Left renal pelvis (tissue), 4 donors: ENCODE results near the gene BCAN. TPM values are rescaled to one million over a fixed set of nuclear protein-coding genes. Genes with fewer than 3 reads are reported as not detected.
A peak's percentile ranks its signal among the peaks of the same experiment; 100 is the strongest.

Source experiments
- DNase-seq, 4 donors: peaks; one replicate each; pipeline ENCODE4 v3.0.0-alpha.2; 2013; ENCODE audit warnings: low read depth in 4 of 4, low spot score in 3 of 4
- polyA plus RNA-seq, 4 donors: library from polyadenylated mRNA; unstranded; fragments of 120-200 nt; gene quantifications; one replicate each; pipeline ENCODE4 v1.2.1, GENCODE V29; 2013; ENCODE audit not compliant: insufficient read length in 4 of 4

The BCAN gene
- polyA plus RNA-seq, 4 donors, result 0.21 to 0.82 (median 0.36) TPM

GRCh38 chr1:156673387-156674121 lies 31.6 kb downstream of the BCAN start:
- DNase-seq, result no peak

DNA sequence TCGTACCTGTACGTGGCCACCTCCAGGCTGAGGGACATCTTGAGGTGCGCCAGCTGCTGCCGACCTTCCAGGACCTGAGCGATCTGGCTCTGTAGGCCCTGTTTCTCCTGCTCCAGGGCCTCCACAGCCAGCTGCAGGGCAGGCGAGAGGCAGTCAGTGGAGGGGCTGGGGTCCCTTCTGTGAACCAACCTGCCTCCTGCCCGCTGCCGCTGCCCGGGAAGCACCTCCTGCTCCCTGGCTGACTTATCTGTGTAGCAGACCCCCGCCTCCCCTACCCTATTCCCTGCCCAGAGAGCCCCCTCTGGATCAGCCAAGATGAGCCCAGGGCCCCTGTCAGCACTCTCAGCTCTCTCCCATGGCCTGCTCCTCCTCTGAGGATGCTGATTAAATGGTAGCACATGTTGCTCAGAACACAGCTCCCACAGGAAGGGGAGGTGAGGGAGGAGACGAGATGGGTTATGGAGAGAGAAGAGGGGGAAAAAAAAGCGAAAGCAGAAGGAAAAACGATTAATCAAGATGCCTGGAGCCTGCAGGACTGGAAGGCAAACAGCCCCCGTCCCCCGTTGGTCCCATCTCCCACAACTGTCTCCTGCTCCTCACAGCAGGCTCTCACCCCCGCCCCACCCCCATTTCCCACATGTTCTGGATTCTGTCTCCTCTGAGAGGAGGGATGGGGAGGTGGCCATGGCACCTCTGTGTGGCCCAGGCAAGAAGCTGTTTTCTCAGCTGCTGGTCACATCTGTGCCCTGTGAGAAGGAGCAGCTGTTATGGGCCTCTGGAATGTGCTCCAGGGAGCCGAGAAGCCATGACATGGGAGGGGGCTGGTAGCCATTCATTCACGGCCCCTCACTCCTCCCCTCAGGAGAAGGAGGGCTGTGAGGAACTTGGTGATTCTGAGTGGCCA lies 33.5 kb downstream of the BCAN start:
- DNase-seq, result peak in 1 of 4 donors; percentile 65

GRCh38 chr1:156676114-156676819 lies 34.4 kb downstream of the BCAN start:
- DNase-seq, result no peak

- peak in 1 of 4 donors; percentile 53 for DNase-seq
Observed at GRCh38 chr1:156676820-156677615, 35.1 kb downstream of the BCAN start, which contains the start of gene NES. TSS of gene NES (minus strand) at chr1:156677407. CDS start at chr1:156677264, 143 bp downstream.

DNA sequence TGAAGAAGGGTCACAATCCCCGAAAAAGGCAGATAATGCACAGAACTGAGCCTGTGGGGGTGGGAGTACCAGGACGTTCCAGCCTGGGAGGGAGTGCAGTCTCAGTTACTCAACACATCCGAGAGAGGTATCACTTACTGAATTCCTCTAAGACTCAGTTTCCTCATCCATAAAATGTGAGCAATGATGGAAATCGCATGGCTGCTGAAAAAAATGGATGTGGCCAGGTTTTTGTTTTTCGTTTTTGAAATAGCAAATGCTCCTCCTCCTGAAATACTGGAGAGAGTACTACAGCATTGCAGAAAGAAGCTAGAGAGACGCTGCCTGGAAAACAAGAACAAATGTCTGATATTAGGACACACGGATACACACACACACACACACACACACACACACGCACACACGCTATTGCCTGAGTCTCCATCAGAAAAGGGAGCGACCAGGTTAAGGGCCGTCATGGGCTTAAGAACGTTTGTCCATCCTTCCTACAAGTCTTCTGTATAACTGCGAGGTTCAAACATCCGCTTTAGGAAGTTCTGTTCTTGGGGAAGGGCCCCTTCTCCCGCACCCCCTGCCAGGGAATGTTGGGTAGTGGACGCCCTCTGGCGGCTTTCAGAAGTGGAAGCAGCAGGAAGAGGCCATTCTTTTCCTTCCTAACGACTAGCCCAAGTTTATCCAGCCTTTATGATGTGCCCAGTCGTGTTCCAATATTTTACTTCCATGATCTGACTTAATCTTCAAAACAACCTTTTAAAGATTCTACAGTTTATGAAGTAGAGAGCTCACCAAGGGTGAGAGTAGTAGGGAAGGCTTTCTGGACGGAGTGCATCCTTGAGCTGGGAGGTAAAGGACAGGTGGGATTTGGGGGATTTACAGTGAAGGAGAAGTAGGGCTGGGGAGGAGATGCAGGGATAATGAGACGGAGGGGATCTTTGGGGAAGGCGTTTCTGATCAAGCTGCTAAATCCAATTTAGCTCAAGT lies 36.0 kb downstream of the BCAN start:
- peak in 1 of 4 donors; percentile 67 for DNase-seq

DNA sequence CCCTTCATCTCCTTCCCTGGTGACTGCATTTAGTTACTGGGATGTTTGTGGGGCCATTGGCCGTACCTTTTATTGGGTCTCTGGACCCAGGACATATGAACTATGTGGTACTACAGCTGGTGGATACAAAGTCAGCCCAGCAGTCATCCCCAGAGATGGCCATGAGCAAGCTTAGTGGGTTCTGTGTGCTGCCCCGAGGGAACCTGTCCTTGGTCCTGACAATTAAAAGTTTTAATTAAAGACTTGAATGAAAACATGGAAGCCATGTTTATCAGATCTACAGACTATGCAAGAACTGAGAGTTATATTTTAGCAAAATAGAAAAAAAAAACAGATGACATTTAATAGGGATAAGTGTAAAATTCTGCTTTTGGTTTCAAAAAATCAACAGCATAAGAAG lies 38.1 kb downstream of the BCAN start:
- no peak for DNase-seq

- no peak for DNase-seq
Observed at GRCh38 chr1:156681196-156681960, 39.5 kb downstream of the BCAN start.

DNA sequence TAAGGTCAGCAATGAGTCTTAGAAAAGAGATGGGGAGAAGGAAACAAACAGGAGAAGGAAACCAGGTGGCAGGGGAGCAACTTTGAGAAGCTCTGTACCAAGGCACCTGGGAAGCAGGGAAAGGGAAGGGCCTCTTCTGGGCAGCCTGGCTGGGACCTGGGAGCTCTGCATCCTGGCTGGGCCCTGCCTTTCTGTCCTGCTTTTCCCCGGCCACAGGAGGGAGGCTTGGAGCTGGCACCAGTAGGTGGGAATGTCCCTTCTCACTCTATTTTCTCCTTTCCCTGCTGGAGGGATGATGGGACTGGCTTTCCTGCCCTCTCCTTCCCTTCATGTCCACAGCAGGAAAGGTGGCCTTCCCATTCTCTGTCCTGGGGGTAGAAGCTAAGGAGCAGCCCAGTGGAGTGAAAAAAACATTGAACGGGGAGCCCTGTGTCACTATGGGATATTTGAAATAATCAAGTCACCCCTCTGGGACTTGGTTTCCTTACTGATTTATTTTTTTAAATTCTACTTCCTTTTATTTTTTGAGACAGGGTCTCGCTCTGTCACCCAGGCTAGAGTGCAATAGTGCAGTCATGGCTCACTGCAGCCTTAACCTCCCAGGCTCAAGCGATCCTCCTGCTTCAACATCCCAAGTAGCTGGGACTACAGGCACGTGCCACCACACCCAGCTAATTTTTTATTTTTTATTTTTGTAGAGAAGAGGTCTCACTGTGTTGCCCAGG lies 40.4 kb downstream of the BCAN start:
- DNase-seq, result no peak

GRCh38 chr1:156684227-156684782 lies 42.4 kb downstream of the BCAN start:
- no peak for DNase-seq

GRCh38 chr1:156689035-156689952 lies 47.4 kb downstream of the BCAN start:
- DNase-seq, result peak in 2 of 4 donors; percentile 80 to 82

- no peak for DNase-seq
Observed at GRCh38 chr1:156689953-156690674, 48.2 kb downstream of the BCAN start.

DNA sequence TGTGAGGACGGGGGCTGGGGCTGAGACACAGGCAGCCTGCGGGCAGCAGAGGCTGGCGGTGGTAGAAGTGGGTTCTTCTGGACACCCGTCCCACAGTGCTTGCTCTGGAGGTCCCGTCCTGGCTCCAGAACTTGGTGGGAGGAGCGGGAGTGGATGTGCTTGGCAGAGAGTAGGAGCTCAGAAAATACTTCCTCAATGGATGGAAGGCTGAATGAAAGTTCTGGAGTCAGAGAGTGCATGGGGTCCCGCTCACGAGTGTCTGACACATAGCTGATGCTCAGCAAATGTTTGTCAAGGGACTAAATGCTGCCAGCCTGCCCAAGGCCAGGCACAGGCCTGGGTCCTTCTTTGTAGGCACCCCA lies 48.7 kb downstream of the BCAN start:
- DNase-seq, result no peak

- no peak for DNase-seq
Observed at GRCh38 chr1:156691191-156691590, 49.3 kb downstream of the BCAN start.

- DNase-seq, result no peak
Observed at GRCh38 chr1:156691665-156692440, 49.9 kb downstream of the BCAN start.

DNA sequence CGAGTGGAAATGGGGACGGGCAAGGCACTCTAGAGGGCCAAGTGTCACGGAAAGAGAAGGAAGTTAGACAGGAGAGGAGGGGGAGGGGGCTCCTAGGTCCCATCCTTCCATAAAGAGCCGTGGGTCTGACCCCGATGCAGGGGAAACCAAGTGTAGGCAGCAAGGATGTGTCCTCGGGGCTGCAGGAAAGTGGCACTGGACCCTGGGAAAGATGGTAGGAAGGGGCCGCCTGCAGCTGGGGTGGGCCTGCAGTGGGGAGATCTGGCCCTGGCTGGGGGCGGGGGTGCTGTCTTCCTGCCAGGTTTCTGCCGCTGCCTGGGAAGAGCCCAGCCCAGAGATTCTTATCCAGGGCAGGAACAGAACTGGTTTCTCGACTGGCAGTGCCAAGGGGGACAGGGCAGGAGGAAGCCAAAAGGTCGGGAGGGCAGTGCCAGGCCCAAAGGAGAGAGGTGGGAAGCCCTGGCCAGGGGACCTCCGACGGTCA lies 50.6 kb downstream of the BCAN start:
- no peak for DNase-seq
